ENCODE data around the gene FBXL5. TPM values are rescaled to one million over a fixed set of nuclear protein-coding genes. Genes with fewer than 3 reads are reported as not detected.

The FBXL5 gene
- total and polyA plus RNA-seq, 2 donors (not counting 3 experiments of a cell fraction or from before 2014, with no cell fraction given) = 42.2 to 60.2 TPM

DNA sequence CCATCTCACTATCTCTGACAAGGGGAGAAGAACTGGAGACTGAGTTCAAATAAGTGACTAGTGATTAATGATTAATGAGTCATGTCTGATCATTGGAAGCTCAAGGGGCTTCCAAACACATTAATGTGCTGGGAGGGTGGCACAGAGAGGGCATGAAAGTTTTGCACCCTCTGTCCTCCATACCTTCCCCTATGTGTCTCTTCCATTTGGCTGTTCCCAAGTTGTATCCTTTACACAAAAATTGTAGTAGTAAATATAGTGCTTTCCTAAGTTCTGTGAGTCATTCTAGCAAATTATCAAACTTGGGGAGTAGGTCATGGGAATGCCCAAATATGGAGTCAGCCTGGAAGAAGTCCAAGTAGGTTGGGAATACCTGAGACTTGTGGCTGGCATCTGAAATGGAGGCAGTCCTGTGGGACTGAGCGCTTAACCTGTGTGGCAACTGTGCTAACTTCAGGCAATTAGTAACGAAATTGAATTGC lies 22.4 kb upstream of the FBXL5 start:
- intact Hi-C loops (cut with micrococcal nuclease) = loop anchor here (1.0 kb wide), 1 partner anchor 8 kb away; no protein-coding TSS in a partner anchor
- no peak overlapping the region for H3K27ac ChIP-seq (ENCODE audit: insufficient read depth, low read depth, low read length)
- H3K36me3 ChIP-seq (ENCODE audit: control insufficient read depth in 2 of 2, extremely low read depth in 1 of 2, insufficient read depth in 2 of 2, low read length in 2 of 2) = no peaks in the 10 kb centered on the region
- peak; percentile 43 for DNase-seq (ENCODE audit: low read depth, low spot score)
- dilution Hi-C loops (cut with MboI; ENCODE audit: extremely low pct_ligation_motif_present, low sequenced_read_pairs) = no loop called here
- no peak overlapping the region for H3K4me3 ChIP-seq (replicated peaks in 1 of 3; ENCODE audit: insufficient read depth in 1 of 3, low read depth in 1 of 3, low read length in 3 of 3)
- H3K4me2 ChIP-seq (ENCODE audit: insufficient read depth, low read length) = peak overlapping the region; percentile 19
- no peaks in the 10 kb centered on the region for H3K27me3 ChIP-seq (ENCODE audit: control insufficient read depth in 2 of 2, insufficient read depth in 2 of 2, low read length in 2 of 2)
- H3K9me3 ChIP-seq (replicated peaks; ENCODE audit: control insufficient read depth, insufficient read depth, low read length) = no peaks in the 10 kb centered on the region
- no peaks in the 10 kb centered on the region for H3K9me1 ChIP-seq (replicated peaks; ENCODE audit: control insufficient read depth, extremely low read depth, insufficient read depth, low read length)
- FAIRE-seq = no peak
- ChIA-PET CTCF (interaction anchor here (0.7 to 1.8 kb wide), 2 partner anchors 14 to 20 kb away, joined by 3 to 6 read pairs; no protein-coding TSS in a partner anchor), POLR2A (no interaction called here)
- peaks cover 89% of the 10 kb centered on the region for H3K79me2 ChIP-seq (ENCODE audit: control insufficient read depth, insufficient read depth, low read length)
- TF ChIP-seq EZH2 (IDR thresholded peaks at IDR 0.05; ENCODE audit: borderline replicate concordance, low read depth, low read length, severe bottlenecking) = no peak
- H3K4me1 ChIP-seq (ENCODE audit: control insufficient read depth, extremely low read depth, insufficient read depth, low read length) = peaks cover 32% of the 10 kb centered on the region
- H3K9ac ChIP-seq (replicated peaks; ENCODE audit: extremely low read depth, insufficient read depth, low read length) = no peak overlapping the region
- H2AFZ ChIP-seq (ENCODE audit: low read depth, low read length) = no peak overlapping the region
- BruUV-seq (replicated peaks) = no TSS peak
- H4K20me1 ChIP-seq (replicated peaks; ENCODE audit: control insufficient read depth, extremely low read depth, insufficient read depth, low read length) = no peaks in the 10 kb centered on the region

DNA sequence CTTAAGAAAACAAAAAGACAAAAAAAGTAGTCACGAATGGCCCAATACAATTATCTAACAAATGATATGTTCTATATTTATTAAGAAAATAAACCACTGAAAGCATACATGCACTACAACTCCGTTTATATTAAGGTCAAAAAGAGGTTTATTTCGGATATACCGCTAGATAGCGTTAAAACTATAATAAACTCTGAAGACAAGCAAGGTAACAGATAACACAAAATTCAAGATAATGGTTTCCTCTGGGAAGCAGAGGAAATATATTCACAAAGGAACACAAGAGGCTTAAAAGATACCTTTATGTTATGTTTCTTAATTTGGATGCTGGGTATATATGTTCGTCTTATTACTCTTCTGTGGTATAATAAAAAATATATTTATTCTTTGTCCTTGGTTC lies 21.7 kb upstream of the FBXL5 start:
- Histone ChIP-seq H3K4me2 (ENCODE audit: insufficient read depth, low read length) (peak overlapping the region; percentile 19), H3K9me3 (replicated peaks; ENCODE audit: control insufficient read depth, insufficient read depth, low read length) (no peaks in the 10 kb centered on the region), H3K4me3 (replicated peaks in 1 of 3; ENCODE audit: insufficient read depth in 1 of 3, low read depth in 1 of 3, low read length in 3 of 3) (no peak overlapping the region), H3K27me3 (ENCODE audit: control insufficient read depth in 2 of 2, insufficient read depth in 2 of 2, low read length in 2 of 2) (no peaks in the 10 kb centered on the region), H2AFZ (ENCODE audit: low read depth, low read length) (no peak overlapping the region), H3K4me1 (ENCODE audit: control insufficient read depth, extremely low read depth, insufficient read depth, low read length) (peaks cover 30% of the 10 kb centered on the region), H4K20me1 (replicated peaks; ENCODE audit: control insufficient read depth, extremely low read depth, insufficient read depth, low read length) (no peaks in the 10 kb centered on the region), H3K27ac (ENCODE audit: insufficient read depth, low read depth, low read length) (no peak overlapping the region), H3K36me3 (ENCODE audit: control insufficient read depth in 2 of 2, extremely low read depth in 1 of 2, insufficient read depth in 2 of 2, low read length in 2 of 2) (no peaks in the 10 kb centered on the region), H3K9ac (replicated peaks; ENCODE audit: extremely low read depth, insufficient read depth, low read length) (no peak overlapping the region), H3K9me1 (replicated peaks; ENCODE audit: control insufficient read depth, extremely low read depth, insufficient read depth, low read length) (no peaks in the 10 kb centered on the region), H3K79me2 (ENCODE audit: control insufficient read depth, insufficient read depth, low read length) (peaks cover 89% of the 10 kb centered on the region)
- TF ChIP-seq GATA2 (IDR thresholded peaks at IDR 0.05; ENCODE audit: insufficient read depth, insufficient read length, low read depth, low read length) = no peak
- no peak for TF ChIP-seq POLR2A (IDR thresholded peaks at IDR 0.05; ENCODE audit: low read depth, low read length)
- TF ChIP-seq EZH2 (IDR thresholded peaks at IDR 0.05; ENCODE audit: borderline replicate concordance, low read depth, low read length, severe bottlenecking) = no peak
- TF ChIP-seq POLR2AphosphoS5 (IDR thresholded peaks at IDR 0.05; ENCODE audit: insufficient read depth, low read depth, low read length) = no peak
- TF ChIP-seq FOS (IDR thresholded peaks at IDR 0.05; ENCODE audit: borderline replicate concordance, insufficient read depth, low read length) = no peak
- no peak for TF ChIP-seq JUN (IDR thresholded peaks at IDR 0.05; ENCODE audit: borderline replicate concordance, insufficient read depth, insufficient read length, low read depth)
- TF ChIP-seq, protein P1, sequence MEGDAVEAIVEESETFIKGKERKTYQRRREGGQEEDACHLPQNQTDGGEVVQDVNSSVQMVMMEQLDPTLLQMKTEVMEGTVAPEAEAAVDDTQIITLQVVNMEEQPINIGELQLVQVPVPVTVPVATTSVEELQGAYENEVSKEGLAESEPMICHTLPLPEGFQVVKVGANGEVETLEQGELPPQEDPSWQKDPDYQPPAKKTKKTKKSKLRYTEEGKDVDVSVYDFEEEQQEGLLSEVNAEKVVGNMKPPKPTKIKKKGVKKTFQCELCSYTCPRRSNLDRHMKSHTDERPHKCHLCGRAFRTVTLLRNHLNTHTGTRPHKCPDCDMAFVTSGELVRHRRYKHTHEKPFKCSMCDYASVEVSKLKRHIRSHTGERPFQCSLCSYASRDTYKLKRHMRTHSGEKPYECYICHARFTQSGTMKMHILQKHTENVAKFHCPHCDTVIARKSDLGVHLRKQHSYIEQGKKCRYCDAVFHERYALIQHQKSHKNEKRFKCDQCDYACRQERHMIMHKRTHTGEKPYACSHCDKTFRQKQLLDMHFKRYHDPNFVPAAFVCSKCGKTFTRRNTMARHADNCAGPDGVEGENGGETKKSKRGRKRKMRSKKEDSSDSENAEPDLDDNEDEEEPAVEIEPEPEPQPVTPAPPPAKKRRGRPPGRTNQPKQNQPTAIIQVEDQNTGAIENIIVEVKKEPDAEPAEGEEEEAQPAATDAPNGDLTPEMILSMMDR (IDR thresholded peaks at IDR 0.05; ENCODE audit: extremely low read depth in 1 of 2, insufficient read depth in 1 of 2, low read depth in 1 of 2, low read length in 2 of 2) = no peak
- TF ChIP-seq MYC (IDR thresholded peaks at IDR 0.05; ENCODE audit: low read depth, low read length) = no peak
- TF ChIP-seq, protein P2, sequence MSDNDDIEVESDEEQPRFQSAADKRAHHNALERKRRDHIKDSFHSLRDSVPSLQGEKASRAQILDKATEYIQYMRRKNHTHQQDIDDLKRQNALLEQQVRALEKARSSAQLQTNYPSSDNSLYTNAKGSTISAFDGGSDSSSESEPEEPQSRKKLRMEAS (IDR thresholded peaks at IDR 0.05; ENCODE audit: insufficient read depth, insufficient read length) = no peak
- no peak for FAIRE-seq
- DNase-seq (ENCODE audit: low read depth, low spot score) = no peak
- dilution Hi-C loops (cut with MboI; ENCODE audit: extremely low pct_ligation_motif_present, low sequenced_read_pairs) (no loop called here), intact Hi-C loops (cut with micrococcal nuclease) (loop anchor here (1.0 kb wide), 1 partner anchor 8 kb away; no protein-coding TSS in a partner anchor)
- no TSS peak for BruUV-seq (replicated peaks)
- ChIA-PET CTCF (interaction anchor here (0.6 to 0.7 kb wide), 2 partner anchors 20 to 543 kb away, joined by 3 read pairs; no protein-coding TSS in a partner anchor), POLR2A (no interaction called here)
